Measurements from ENCODE around the gene HM13.

Gene HM13

DNA sequence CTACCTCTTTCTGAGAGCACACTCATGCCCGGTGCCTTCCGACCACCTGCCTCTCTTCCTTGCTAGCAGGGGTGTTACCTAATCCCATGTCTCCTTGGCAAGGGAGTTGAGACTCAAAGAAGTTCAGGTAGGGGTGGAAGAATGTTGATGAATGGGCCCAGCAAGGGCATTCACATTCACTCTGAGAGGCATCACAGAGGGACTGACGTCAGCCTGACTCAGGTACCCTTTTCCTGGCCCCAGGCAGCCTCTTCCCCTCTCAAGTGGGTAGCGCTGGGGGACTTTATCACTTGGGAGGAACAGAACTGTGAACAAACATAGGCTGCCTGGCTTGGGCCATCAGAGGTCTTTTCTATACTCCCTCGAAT lies 35.3 kb downstream of the HM13 start:
- H3K27me3 ChIP-seq (ENCODE audit: insufficient read depth, low read length, poor library complexity, severe bottlenecking), result no peaks in the 10 kb centered on the region
- no peaks in the 10 kb centered on the region for H3K9me3 ChIP-seq (ENCODE audit: insufficient read depth, low read depth, low read length)
- peaks cover 58% of the 10 kb centered on the region; the same call in 1 of the 2 replicates for H3K36me3 ChIP-seq (ENCODE audit: insufficient read depth, low read length)
- no peak overlapping the region for H3K4me3 ChIP-seq (ENCODE audit: low read length, poor library complexity, severe bottlenecking)
- no peak overlapping the region for H2AFZ ChIP-seq (ENCODE audit: low read length)
- no peak overlapping the region for H3K9ac ChIP-seq (ENCODE audit: low read depth, low read length, poor library complexity, severe bottlenecking)
- H3K4me1 ChIP-seq (ENCODE audit: insufficient read depth, low read length, poor library complexity, severe bottlenecking), result peaks cover 7% of the 10 kb centered on the region
- peak overlapping the region; percentile 82 for H3K4me2 ChIP-seq (ENCODE audit: low read depth, low read length, poor library complexity, severe bottlenecking)
- peaks cover 5% of the 10 kb centered on the region for H4K20me1 ChIP-seq (ENCODE audit: insufficient read depth, low read length, poor library complexity, severe bottlenecking)
- H3K9me2 ChIP-seq (replicated peaks; ENCODE audit: low read depth, low read length), result no peaks in the 10 kb centered on the region
- TF ChIP-seq, protein P1, sequence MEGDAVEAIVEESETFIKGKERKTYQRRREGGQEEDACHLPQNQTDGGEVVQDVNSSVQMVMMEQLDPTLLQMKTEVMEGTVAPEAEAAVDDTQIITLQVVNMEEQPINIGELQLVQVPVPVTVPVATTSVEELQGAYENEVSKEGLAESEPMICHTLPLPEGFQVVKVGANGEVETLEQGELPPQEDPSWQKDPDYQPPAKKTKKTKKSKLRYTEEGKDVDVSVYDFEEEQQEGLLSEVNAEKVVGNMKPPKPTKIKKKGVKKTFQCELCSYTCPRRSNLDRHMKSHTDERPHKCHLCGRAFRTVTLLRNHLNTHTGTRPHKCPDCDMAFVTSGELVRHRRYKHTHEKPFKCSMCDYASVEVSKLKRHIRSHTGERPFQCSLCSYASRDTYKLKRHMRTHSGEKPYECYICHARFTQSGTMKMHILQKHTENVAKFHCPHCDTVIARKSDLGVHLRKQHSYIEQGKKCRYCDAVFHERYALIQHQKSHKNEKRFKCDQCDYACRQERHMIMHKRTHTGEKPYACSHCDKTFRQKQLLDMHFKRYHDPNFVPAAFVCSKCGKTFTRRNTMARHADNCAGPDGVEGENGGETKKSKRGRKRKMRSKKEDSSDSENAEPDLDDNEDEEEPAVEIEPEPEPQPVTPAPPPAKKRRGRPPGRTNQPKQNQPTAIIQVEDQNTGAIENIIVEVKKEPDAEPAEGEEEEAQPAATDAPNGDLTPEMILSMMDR (conservative IDR thresholded peaks at IDR 0.05; ENCODE audit: low read length), result no peak
- no peak for TF ChIP-seq EZH2phosphoT487 (IDR thresholded peaks at IDR 0.05; ENCODE audit: borderline replicate concordance)
- H3F3A ChIP-seq (ENCODE audit: low read depth), result no peaks in the 10 kb centered on the region
- H3K79me2 ChIP-seq (ENCODE audit: insufficient read depth, low read length), result peaks cover 38% of the 10 kb centered on the region

DNA sequence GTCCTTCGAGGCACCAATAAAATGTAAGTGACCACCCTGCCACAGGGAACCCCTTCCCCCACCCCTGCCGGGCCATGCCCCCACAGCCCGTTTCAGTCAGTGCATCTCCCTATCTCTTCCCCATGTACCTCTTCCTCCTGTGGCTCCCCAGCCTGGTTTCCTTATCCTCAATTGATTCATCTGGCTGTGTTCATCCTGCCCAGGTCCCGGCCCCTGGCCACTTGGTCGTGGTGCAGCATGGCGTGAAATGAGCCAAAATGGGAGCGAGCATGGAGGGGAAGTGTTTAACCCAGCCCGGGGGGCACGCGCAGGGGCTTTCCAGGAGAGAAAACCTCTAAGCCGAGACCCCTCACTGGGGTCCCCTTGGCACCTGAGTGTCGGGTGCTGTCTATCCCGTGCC lies 35.9 kb downstream of the HM13 start:
- Histone ChIP-seq H3K9me2 (replicated peaks; ENCODE audit: low read depth, low read length) (no peaks in the 10 kb centered on the region), H3K4me3 (ENCODE audit: low read length, poor library complexity, severe bottlenecking) (no peak overlapping the region), H3K9ac (ENCODE audit: low read depth, low read length, poor library complexity, severe bottlenecking) (no peak overlapping the region), H3K36me3 (ENCODE audit: insufficient read depth, low read length) (peaks cover 59% of the 10 kb centered on the region; the same call in 1 of the 2 replicates), H4K20me1 (ENCODE audit: insufficient read depth, low read length, poor library complexity, severe bottlenecking) (peaks cover 5% of the 10 kb centered on the region), H3K27me3 (ENCODE audit: insufficient read depth, low read length, poor library complexity, severe bottlenecking) (no peaks in the 10 kb centered on the region), H3K79me2 (ENCODE audit: insufficient read depth, low read length) (peaks cover 38% of the 10 kb centered on the region), H3F3A (ENCODE audit: low read depth) (no peaks in the 10 kb centered on the region), H3K4me2 (ENCODE audit: low read depth, low read length, poor library complexity, severe bottlenecking) (peak overlapping the region; percentile 24), H3K9me3 (ENCODE audit: insufficient read depth, low read depth, low read length) (no peaks in the 10 kb centered on the region), H2AFZ (ENCODE audit: low read length) (no peak overlapping the region), H3K4me1 (ENCODE audit: insufficient read depth, low read length, poor library complexity, severe bottlenecking) (peaks cover 7% of the 10 kb centered on the region)
- TF ChIP-seq, protein P1 (conservative IDR thresholded peaks at IDR 0.05; ENCODE audit: low read length), result no peak
- no peak for TF ChIP-seq EZH2phosphoT487 (IDR thresholded peaks at IDR 0.05; ENCODE audit: borderline replicate concordance)

DNA sequence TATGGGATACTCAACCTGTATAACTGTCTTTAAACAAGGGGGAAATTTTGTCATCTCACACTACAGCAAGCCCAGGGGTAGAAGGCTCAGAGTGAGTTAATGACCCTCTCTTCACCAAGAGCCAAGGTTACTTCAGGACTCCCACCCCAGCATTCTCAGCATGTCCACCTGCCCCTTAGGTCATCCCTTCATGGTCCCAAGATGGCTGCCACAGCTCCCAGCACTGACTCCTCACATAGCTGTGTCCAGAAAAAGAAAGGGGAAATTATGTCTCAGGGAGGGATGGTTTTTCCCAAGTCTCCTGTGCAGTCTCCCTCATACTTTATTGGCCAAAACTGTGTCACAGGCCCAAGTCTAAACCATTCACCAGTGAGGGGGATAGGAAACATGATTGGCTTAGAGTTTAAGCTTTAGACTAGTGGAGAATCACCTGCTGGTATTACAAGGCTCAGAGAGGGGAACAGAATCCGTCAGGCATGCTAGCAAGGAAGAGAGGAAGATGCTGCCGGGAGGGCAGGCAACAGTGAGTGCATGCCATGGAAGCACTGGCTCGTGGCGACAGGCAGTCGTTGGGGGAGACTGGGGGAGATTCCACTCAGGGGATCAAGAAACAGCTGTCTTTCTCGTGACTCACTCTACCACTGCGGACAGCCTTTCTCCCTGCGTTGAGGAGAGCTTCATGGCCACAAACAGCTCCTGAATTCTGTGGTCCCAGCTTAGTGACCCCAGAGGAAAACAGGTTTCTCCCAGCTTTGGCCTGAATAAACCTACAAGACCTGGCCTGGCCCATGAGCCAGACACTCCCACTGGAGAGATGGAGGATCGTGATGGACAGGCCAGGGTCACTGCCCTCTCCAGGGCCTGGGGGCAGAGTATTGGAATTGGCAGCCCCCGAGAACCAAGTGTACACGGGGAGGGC lies 37.2 kb downstream of the HM13 start:
- Histone ChIP-seq H3K4me2 (ENCODE audit: low read depth, low read length, poor library complexity, severe bottlenecking) (no peak overlapping the region), H2AFZ (ENCODE audit: low read length) (no peak overlapping the region), H3K4me3 (ENCODE audit: low read length, poor library complexity, severe bottlenecking) (no peak overlapping the region), H3K9me3 (ENCODE audit: insufficient read depth, low read depth, low read length) (no peaks in the 10 kb centered on the region), H3K9me2 (replicated peaks; ENCODE audit: low read depth, low read length) (no peaks in the 10 kb centered on the region), H3K9ac (ENCODE audit: low read depth, low read length, poor library complexity, severe bottlenecking) (no peak overlapping the region), H3K36me3 (ENCODE audit: insufficient read depth, low read length) (peaks cover 66% of the 10 kb centered on the region; the same call in 1 of the 2 replicates), H3K27me3 (ENCODE audit: insufficient read depth, low read length, poor library complexity, severe bottlenecking) (no peaks in the 10 kb centered on the region), H3F3A (ENCODE audit: low read depth) (no peaks in the 10 kb centered on the region), H4K20me1 (ENCODE audit: insufficient read depth, low read length, poor library complexity, severe bottlenecking) (peaks cover 5% of the 10 kb centered on the region), H3K4me1 (ENCODE audit: insufficient read depth, low read length, poor library complexity, severe bottlenecking) (peaks cover 7% of the 10 kb centered on the region), H3K79me2 (ENCODE audit: insufficient read depth, low read length) (peaks cover 35% of the 10 kb centered on the region)
- TF ChIP-seq, protein P1 (conservative IDR thresholded peaks at IDR 0.05; ENCODE audit: low read length), result no peak
- no peak for TF ChIP-seq EZH2phosphoT487 (IDR thresholded peaks at IDR 0.05; ENCODE audit: borderline replicate concordance)

All from Loucy (cell line).